Measurements from ENCODE around the gene EFHC2.

The EFHC2 gene

GRCh38 chrX:44143061-44143602 lies 200.3 kb downstream of the EFHC2 start:
- no peak for DNase-seq

DNA sequence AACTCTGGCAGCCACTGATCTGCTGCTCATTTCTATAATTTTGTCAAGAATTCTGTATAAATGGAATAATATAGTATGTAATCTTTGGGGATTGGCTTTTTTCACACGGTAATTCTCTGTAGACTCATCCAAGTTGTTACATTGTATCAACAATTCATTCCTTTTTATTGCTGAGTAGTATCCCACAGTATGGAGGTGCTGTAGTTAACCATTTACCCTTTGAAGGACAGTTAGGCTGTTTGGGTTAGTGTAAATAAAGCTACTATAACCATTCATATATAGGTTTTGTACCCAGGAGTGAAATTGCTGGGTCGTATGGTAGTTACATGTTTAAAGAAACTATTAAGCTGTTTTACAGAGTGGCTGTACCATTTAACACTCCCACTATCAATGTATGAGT lies 213.3 kb downstream of the EFHC2 start:
- no peak for DNase-seq

DNA sequence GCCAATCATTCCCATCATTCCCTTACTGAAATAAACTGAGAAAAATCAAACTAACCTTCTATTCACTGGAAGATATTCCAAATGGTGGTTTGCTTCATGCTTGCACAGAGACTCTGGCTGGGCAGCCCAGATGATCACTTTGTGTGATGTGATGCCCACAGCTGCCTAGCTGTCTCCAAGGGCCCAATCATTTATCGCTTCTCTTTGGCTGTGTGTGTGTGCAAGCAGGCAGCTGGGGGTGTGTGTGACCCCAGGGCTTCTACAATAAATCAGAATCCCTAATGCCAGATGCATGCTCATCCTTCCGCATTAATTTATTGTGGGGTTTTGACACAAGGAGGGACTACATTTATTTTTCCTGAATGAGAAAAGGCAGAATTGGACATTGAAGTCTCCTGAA lies 230.1 kb downstream of the EFHC2 start:
- DNase-seq, result no peak

GRCh38 chrX:44106864-44107263 lies 236.6 kb downstream of the EFHC2 start:
- no peak for DNase-seq

DNA sequence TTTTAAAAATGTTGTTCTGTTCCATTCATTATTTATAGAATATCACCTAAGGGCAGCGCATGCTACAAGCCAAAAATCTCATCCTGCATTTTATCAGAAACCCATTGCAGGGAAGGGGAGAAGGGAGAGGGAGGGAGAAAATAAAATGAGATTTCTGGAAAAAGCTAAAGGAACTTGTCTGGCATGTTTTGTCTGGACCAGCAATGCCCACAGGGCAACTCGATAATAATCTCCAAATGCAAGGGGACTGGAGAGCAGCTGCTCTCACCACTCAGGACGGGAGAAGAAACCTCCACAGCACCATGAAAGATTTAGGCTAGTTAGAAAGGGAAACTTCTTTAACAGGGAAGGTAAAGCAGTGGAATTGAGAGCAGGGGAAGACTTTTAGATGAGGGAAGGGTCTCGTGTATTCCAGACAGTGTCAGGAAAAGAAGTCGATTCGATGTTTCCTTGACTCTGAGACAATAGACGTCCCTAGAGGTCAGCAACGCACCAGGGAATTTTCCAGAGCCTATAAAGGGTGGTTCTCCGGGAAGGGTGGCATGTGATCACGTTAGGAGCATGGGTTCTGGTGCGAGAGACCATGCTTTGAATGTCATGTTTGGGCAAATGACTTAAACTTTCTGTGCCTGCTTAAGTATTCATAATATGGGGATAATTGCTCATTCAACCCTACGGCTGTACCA lies 238.1 kb downstream of the EFHC2 start:
- no peak for DNase-seq

GRCh38 chrX:44104699-44105098 lies 238.8 kb downstream of the EFHC2 start:
- no peak for DNase-seq

GRCh38 chrX:44101281-44101680 lies 242.2 kb downstream of the EFHC2 start:
- DNase-seq, result no peak

DNA sequence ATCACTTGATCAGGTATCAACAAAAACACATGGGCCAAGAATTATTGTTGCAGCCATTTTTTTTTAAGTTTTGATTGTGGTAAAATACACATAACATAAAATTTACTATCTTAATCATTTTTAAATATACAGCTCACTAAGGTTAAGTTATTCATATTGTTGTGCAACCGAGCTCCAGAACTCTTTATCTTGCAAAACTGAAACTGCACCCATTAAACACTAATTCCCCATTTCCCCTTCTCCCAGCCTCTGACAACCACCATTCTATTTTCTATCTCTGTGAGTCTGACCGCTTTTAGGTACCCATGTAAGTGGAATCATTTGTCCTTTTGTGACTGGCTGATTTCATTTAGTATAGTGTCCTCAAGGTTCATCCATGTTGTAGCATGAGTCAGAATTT lies 244.1 kb downstream of the EFHC2 start:
- no peak for DNase-seq

All from activated T-cell treated with anti-CD3 and anti-CD28 coated beads, Interleukin-2, amount 50 U/mL, for 1 hour (primary cell).